OCI-LY3 (cell line): ENCODE results near the gene KIR3DL3.
"Not testable (repeated sequence)": the region's sequence is repeated elsewhere in the genome, so short reads cannot be mapped to it uniquely, and the experiment has no call there.

ENCODE experiments used
- H2AFZ ChIP-seq: fragments of 200-600, 300-600 bp; shearing (Covaris generic); 2 replicates; pipeline ENCODE4 v1.6.0; 2014; ENCODE audit warnings: antibody characterized with exemption, low read depth, low read length
- H3K27ac ChIP-seq: fragments of 200-600, 300-600 bp; sonication (generic); 2 replicates; pipeline ENCODE4 v1.5.1; 2014; ENCODE audit warnings: mild to moderate bottlenecking, low read length, moderate library complexity, mixed read lengths
- H3K27me3 ChIP-seq: fragments of 200-600, 300-600 bp; sonication (generic); 2 replicates; pipeline ENCODE4 v1.6.1; 2014; ENCODE audit warnings: low read depth, low read length, mixed read lengths
- H3K36me3 ChIP-seq: fragments of 200-600, 300-600 bp; sonication (generic); replicated peaks from 2 replicates; pipeline ENCODE3; 2014; ENCODE audit warnings: low read depth, low read length, mixed read lengths
- H3K4me1 ChIP-seq: fragments of 300-600, 200-600 bp; sonication (generic); 2 replicates; pipeline ENCODE4 v1.6.1; 2014; ENCODE audit warnings: low read length, mixed read lengths
- H3K4me2 ChIP-seq: fragments of 200-600, 300-600 bp; sonication (generic); 2 replicates; pipeline ENCODE4 v1.6.1; 2014; ENCODE audit warnings: low read length, mixed read lengths
- H3K4me3 ChIP-seq: fragments of 300-600, 200-600 bp; sonication (generic); 2 replicates; pipeline ENCODE4 v1.5.1; 2014; ENCODE audit warnings: antibody characterized with exemption, mild to moderate bottlenecking, low read length, moderate library complexity
- H3K79me2 ChIP-seq: fragments of 300-600, 200-600 bp; shearing (Covaris generic); 2 replicates; pipeline ENCODE4 v1.6.1; 2014; ENCODE audit warnings: mild to moderate bottlenecking, low read length, mixed read lengths
- H3K9ac ChIP-seq: fragments of 300-600, 200-600 bp; shearing (Covaris generic); 2 replicates; pipeline ENCODE4 v1.6.0; 2014; ENCODE audit warnings: mild to moderate bottlenecking, low read length, moderate library complexity
- H3K9me3 ChIP-seq: fragments of 200-600, 300-600 bp; shearing (Covaris generic); 2 replicates; pipeline ENCODE4 v1.6.1; 2014; ENCODE audit warnings: low read length, mixed read lengths; ENCODE audit not compliant: insufficient read depth
- H4K20me1 ChIP-seq: fragments of 200-600, 300-600 bp; sonication (generic); 2 replicates; pipeline ENCODE4 v1.6.1; 2016; ENCODE audit warnings: low read length, mixed read lengths; ENCODE audit not compliant: insufficient read depth
- CTCF ChIP-seq: fragments of 200-600, 300-600 bp; sonication (generic); IDR thresholded peaks from 2 replicates; pipeline ENCODE4 v1.5.1; 2014; ENCODE audit warnings: antibody characterized with exemption, low read length, low read depth
- EZH2phosphoT487 ChIP-seq: fragments of 200-600 bp; shearing (Covaris generic); IDR thresholded peaks from 2 replicates; pipeline ENCODE4 v1.6.1; 2018; ENCODE audit warnings: antibody characterized with exemption, mixed run types, low read depth

KIR3DL3 gene

GRCh38 chr19:54724142-54724541 lies at the start of gene KIR3DL3:
Gene KIR3DL3, plus strand, starts transcription at chr19:54724442. Its CDS starts 55 bp downstream, at chr19:54724497.
- no peaks in the 10 kb centered on the region for H3K79me2 ChIP-seq
- no peak within 1 kb of the TSS for H3K27ac ChIP-seq
- 0 out of 2 replicates have a peak, but pooled peaks cover 13% of the 10 kb centered on the region for H3K9me3 ChIP-seq
- no peak within 1 kb of the TSS for H2AFZ ChIP-seq
- 0 out of 2 replicates have a peak, but pooled peaks cover 1% of the 10 kb centered on the region for H3K4me1 ChIP-seq
- no peak for TF ChIP-seq CTCF
- no peak for TF ChIP-seq EZH2phosphoT487
- H3K36me3 ChIP-seq, result no peaks in the 10 kb centered on the region
- no peaks in the 10 kb centered on the region for H4K20me1 ChIP-seq
- H3K9ac ChIP-seq, result no peak within 1 kb of the TSS
- H3K27me3 ChIP-seq, result peaks cover 16% of the 10 kb centered on the region
- no peak within 1 kb of the TSS for H3K4me2 ChIP-seq
- H3K4me3 ChIP-seq, result no peak within 1 kb of the TSS

DNA sequence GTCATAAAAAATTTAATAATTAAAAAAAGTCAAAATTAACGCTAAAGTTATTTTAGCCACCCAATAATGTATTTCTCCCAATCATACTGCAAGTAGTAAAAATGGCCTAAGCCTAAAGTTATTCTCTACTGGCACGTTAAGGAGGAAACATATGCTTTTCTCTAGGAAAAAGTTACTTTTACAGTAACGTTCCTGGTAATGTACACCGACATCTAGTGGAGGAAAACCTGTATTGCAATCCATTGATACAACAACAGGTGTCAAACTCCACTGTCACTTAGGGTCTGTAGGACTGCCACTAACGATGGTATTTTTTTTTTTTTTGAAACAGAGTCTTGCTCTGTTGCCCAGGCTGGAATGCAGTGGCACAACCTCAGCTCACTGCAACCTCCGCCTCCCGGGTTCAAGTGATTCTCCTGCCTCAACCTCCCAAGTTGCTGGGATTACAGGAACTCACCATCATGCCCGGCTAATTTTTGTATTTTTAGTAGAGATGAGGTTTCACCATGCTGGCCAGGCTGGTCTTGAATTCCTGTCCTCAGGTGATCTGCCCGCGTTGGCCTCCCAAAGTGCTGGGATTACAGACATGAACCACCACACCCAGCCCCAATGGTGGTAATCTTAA lies 47.9 kb upstream of the KIR3DL3 start:
- H2AFZ ChIP-seq, H4K20me1 ChIP-seq, H3K4me3 ChIP-seq, H3K9me3 ChIP-seq, H3K9ac ChIP-seq, H3K4me2 ChIP-seq, H3K27ac ChIP-seq, H3K79me2 ChIP-seq, H3K4me1 ChIP-seq, H3K36me3 ChIP-seq: not testable (repeated sequence)
- H3K27me3 ChIP-seq, result peaks cover 14% of the 10 kb centered on the region
- TF ChIP-seq CTCF, result peak; percentile 89

- TF ChIP-seq CTCF, result no peak
- no peak for TF ChIP-seq EZH2phosphoT487
- H3K27ac ChIP-seq, result no peak overlapping the region
- H4K20me1 ChIP-seq, result no peaks in the 10 kb centered on the region
- peaks cover 11% of the 10 kb centered on the region; the same call in 1 of the 2 replicates for H3K27me3 ChIP-seq
- H3K79me2 ChIP-seq, result no peaks in the 10 kb centered on the region
- no peaks in the 10 kb centered on the region for H3K9me3 ChIP-seq
- no peak overlapping the region for H2AFZ ChIP-seq
- no peak overlapping the region for H3K4me2 ChIP-seq
- no peak overlapping the region for H3K9ac ChIP-seq
- peaks cover 15% of the 10 kb centered on the region for H3K4me1 ChIP-seq
- H3K4me3 ChIP-seq, result no peak overlapping the region
- no peaks in the 10 kb centered on the region for H3K36me3 ChIP-seq
Measured at GRCh38 chr19:54677217-54677616, 47.0 kb upstream of the KIR3DL3 start.

DNA sequence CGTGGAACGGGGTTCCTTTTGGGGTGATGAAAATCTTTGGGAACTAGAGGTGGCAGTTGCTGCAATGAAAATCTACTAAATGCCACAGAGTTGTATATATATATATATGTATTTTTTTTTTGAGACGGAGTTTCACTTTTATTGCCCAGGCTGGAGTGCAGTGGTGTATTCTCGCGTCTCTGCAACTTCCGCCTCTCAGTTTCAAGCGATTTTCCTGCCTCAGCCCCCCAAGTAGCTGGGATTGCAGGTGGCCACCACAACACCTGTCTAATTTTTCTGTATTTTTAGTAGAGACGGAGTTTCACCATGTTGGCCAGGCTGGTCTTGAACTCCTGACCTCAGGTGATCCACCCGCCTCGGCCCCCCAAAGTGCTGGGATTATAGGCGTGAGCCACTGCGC lies 42.6 kb upstream of the KIR3DL3 start:
- peak overlapping the region; percentile 24 for H3K4me3 ChIP-seq
- H3K9me3 ChIP-seq, result not testable (repeated sequence)

More for the DNA sequence above, 42.6 kb upstream of the KIR3DL3 start:
- not testable (repeated sequence) for H3K9ac ChIP-seq, H4K20me1 ChIP-seq, H3K79me2 ChIP-seq, H3K27ac ChIP-seq, H3K36me3 ChIP-seq, H2AFZ ChIP-seq
- H3K4me1 ChIP-seq, result peaks cover 25% of the 10 kb centered on the region
- H3K4me2 ChIP-seq, result peak overlapping the region; percentile 68
- peaks cover 11% of the 10 kb centered on the region; the same call in 1 of the 2 replicates for H3K27me3 ChIP-seq
